SHP77 (cell line): ENCODE data around the gene CPAMD8.
"Not testable (repeated sequence)": the region's sequence is repeated elsewhere in the genome, so short reads cannot be mapped to it uniquely, and the experiment has no call there.

Experiments used
- DNase-seq, 2 experiments: peaks; one replicate each; lab custom pipeline; 2025; lab: John Stamatoyannopoulos, UW

Gene CPAMD8

DNA sequence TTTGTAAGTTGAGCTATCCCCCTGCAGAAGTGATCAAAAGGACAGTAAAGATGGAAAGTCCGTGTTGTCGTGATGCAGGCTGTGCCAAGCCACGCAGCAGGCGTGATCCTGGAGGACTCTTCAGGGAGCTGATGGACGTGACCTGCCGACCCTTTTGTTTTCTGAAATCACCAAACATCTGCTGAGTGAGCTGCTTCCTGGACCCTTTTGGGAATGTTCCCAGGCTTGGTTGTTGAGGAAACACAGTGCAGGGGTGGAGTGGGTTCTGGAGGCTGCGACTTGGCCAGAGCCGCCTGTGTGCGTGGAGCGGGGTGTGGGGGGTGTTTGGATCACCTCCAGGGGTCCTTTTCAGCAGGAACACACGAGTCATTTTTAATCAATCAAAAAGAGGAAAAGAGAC is 15.4 kb upstream of the CPAMD8 start:
- DNase-seq = no peak

DNA sequence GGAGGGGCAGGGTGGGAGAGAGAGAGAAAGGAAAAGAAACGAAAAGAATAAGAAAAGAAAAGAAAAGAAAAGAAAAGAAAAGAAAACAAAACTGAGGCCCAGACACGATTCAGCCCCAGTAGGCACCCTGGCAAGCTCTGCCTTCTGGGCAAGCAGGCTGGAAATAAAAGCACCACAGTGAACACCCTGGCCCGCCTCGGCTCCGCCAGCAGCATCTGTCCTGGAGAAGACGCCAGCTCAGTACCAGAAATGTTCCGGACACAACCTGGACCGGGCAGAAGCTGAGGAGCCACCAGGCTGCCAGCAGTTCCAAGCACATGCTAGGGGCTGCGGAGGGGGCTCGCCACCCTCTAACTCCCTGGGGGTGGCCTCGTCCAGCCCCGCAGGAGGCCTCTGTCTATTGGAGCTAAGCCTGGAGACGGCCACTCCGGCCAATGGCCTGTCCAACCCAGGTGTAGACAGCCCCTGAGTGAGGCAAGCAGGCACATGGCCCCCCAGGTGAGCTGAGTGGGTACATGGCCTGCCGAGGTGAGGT is 11.4 kb upstream of the CPAMD8 start:
- no peak for DNase-seq

DNA sequence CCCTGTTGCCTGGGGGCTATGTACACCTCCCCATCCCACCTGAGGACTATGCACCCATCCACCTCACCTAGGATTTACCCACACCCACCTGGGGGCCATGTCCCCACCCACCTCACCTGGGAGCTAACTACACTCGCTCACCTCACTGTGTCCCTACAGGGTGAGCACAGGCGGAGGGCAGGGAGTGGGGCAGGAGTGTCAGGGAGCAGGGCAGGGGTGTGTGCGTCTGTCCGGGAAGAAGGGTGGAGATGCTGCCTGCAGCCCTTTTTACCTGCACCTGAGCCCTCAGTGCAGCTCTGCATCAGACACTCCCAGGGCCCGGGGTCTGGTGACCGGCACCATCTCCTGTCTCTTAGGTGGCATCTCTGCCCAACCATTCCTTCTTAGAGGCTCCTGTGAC is 10.6 kb upstream of the CPAMD8 start:
- DNase-seq = no peak

DNA sequence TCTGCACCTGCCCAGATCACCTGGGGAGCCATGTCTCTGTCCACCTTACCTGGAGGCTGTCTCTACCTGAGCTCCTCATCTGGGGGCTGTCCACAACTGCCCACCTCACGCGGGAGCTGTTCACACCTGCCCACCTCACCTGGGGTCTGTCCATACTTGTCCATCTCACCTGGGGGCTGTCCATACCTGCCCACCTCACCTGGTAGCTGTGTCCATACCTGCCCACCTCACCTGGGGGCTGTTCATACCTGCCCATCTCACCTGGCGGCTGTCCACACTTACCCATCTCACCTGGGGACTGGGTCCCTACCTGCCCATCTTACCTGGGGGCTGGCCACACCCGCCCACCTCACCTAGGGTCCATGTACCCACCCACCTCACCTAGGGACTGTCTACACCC is 10.0 kb upstream of the CPAMD8 start:
- no peak for DNase-seq

DNA sequence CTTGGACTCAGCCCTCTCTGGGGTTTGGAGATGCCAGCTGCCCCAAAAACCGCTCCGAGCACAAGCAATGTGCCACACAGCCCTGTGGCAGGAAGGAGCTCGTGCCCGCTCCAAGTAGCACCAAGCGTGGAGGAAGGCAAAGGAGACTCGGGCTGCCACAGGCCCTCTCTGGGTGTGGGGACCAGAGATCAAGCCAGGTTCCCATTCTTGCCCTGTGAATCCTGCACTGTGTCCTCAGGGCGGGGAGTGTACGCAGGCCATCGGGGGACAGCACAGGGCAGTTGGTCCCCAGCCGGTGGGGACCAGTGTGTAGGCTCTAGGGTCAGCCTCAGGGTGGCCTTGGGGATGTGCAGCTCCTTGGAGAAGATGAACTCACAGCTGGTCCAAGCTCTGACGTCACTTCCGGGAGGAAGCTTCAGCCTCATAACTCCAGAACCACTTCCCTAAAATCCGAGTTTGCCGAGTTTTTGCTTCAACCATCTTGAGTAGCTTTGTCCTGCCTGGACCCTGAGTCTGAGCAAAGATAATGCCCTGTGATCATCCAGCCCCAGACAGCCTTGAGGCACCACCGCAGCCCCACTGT is 9.3 kb upstream of the CPAMD8 start:
- DNase-seq = no peak

DNA sequence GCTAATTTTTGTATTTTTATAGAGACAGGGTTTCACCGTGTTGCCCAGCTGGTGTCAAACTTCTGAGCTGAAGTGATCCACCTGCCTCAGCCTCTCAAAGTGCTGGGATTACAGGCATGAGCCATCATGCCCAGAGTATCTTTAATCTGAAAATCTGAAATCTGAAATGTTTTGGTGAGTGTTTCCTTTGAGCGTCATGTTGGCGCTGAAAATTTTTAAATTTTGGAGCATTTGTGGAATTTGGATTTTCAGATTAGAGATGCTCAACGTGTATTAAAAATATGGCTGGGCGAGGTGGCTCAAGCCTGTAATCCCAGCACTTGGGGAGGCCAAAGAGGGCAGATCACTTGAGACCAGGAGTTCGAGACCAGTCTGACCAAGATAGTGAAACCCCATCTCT is 5.1 kb upstream of the CPAMD8 start:
- no peak for DNase-seq

DNA sequence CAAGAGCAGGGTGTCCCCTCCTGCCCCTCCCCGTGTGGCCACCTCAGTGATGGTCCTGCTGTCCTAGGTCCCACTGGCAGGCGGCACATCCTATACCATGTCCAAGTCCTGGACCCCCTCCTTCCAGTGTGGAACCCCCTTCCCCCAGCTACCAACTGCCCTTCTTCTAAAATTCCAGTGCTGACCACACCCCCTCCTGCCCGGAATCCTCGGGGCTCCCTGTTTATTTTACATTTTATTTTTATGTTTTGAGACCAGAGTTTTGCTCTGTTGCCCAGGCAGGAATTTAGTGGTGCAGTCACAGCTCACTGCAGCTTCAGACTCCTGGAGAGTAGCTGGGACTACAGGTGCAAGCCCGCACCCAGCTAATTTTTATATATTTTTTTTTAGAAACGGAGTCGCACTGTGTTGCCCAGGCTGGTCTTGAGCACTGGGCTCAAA is 945 bp upstream of the CPAMD8 start:
- no peak for DNase-seq

DNA sequence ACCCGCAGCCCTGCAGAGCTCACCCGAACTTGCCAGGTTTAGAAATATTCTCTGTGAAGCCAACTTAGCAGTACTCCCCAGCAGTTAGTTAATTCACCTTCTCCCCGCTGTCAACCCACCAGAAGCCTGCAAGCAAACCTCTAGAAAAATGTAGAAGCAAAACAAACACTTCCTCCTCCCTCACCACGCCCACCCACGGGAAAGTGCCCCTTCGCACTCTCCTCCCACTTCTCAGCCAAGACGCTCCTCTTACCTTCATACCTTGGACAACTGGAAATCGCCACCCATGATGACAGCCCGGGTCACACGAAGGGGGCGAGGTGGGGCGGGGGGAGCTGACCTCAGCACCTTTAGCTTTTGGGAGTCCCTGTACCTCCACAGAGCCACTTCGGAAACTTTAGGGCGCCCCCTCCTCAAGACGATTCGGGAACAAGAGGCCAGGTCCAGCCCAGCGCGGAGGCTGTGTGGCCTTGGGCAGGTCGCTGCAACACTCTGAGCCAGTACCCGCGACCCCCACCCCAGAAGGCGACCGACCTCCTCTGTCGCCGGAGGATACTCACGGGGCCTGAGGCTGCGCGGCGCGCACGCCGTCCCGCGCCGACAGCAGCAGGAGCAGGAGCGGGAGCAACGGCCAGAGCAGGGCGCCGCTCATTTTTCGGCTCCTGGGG is 485 bp downstream of the CPAMD8 start:
- no peak for DNase-seq

DNA sequence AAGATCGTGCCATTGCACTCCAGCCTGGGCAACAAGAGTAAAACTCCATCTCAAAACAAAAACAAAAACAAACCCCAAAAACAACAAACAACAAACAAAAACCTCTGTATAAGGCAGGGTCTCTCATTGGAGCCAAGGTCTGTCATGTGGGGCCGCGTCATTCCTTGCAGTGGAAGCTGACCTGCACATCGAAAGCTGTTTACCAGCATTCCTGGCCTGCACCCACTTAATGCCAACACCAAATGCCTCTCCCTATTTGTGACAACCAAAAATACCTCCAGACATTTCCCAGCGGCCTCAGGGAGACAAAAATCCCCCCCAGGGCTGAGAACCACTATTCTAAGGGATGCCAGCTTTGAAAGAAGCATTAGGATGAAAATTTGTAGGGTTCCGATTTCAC is 1.2 kb downstream of the CPAMD8 start:
- no peak for DNase-seq

DNA sequence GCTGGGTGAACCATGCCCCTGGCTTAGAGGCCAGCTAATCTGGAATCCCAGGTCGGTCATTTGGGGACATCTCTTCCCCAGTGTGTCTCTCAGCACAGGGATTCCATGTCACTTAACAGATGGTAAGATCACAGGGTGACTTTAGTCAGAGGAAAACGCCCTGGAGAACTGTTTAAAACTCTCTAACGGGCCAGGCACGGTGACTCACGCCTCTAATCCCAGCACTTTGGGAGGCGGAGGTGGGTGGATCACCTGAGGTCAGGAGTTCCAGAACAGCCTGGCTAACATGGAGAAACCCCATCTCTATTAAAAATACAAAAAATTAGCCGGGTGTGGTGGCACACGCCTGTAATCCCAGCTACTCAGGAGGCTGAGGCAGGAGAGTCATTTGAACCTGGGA is 1.7 kb downstream of the CPAMD8 start:
- not testable (repeated sequence) for DNase-seq

DNA sequence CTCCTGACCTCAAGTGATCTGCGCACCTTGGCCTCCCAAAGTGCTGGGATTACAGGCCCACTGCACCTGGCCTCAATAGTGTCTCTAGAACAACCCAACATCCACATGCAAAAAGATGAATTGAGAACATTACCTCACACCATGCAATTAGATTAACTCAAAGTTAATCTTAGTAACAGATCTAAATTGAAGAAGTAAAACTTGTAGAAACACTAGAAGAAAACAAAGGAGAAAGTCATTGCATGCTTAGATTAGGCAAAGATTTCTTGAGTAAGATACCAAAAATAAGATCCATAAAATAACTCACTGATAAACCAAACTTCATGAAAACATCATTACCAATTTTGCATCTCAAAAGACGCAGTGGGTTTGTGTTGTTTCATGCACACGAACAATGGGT is 2.8 kb downstream of the CPAMD8 start:
- no peak for DNase-seq

DNA sequence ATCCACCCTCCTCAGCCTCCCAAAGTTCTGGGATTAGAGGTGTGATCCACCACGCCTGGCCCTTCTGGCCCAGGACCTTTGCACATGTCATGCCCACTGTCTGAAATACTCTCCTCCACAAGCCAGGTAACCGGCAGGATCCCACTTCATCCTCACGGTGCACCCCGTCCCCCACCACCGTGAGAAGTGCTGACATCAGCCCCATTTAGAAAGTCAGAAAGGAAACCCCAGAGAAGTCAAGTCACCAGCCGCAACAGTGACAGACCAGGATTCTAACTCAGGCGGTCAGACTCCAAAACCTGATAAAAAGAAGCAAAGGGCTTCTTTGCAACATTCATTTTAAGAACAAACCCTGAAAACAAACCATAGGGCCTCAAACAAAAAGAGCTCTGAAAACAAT is 3.9 kb downstream of the CPAMD8 start:
- no peak for DNase-seq

DNA sequence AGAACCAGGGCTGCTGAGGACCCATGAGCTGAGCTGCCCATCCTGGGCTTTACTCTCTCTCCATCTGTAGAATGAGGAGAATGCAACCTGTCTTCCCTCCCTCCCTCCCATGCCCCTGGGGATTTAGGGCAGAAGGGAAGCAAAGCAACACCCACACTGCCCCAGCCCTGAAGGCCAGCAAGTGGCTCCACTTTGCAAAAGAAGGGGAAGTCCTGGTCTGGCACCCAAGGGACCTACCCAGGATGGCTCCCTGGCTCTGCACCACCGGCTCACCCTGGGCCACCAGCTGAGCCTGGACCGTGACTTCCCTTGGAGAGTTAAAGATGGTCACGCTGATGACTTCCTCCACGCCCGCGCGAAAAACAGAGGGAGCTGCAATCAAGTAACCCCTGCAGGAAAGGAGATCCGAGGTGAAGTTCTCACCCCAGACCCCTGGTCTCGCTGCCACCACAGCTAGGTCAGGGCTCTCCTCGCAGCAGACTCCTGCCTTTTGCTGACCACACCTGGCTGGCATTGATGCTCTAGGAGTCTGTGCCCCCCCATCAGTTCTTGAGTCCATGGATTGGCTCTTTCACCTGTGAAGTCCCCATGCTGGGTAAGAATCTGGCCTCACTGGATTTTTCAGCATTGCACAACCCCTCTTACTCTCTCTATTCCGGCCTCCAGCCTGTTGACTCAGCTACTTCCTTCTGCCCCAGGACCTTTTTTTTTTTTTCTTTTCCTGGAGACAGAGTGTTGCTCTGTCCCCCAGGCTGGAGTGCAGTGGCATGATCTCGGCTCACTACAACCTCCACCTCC is 4.6 kb downstream of the CPAMD8 start:
- DNase-seq = no peak

DNA sequence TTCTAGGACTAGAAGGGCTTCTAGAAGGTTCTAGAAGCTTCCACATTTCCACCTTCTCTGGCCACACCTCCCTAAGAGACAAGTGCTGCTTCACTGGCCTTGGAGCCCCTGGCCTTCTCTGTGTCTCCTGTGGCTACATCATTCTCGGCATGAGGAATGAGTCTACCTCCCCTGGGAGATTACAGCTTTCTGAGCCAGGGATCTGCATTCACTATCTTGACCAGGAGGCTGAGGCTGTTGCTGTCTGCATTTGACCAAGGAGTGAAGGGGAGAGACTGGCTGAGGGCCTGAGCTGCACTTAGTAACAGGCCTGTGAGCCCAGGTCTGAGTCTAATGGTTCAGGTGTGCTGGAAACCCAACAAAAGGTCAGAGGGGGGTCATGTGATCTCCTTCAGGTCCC is 5.3 kb downstream of the CPAMD8 start:
- DNase-seq = no peak

DNA sequence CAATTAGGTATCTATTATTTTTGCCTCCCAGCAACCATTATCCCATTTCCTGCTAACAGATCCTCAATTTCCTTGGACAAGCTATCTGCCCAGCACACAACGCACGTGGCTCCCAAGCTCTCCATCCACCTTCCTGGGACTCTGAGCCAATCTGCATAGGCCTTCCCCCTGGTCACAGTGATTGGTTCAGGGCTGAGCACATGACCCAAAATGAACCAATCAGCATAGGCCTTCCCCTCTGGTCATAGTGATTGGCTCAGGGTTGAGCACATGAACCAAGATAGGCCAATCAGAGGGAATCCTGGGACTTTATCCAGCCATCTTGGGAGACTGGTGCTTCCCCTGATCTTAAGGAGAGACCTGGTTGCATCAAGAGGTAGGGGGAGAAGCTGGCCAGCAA is 5.8 kb downstream of the CPAMD8 start:
- no peak for DNase-seq

DNA sequence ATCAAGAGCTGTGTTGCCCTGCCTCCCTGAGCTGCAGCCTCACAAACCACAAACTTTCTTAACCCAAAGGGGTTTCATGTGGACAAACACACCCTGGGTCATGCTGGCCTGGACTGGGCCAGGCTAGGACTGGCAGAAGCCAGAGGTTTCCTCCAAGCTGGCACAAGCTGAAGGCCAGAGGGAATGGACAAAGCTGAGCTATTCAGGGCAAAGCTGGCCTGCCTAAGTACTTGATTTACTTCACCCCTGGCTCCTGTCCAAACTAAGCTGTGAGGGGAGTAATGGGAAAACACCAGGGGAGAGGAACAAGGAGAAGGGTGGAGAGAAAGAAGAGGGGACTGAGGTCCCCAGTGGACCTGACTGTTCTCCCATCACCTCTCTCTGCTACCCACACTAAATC is 6.2 kb downstream of the CPAMD8 start:
- no peak for DNase-seq

DNA sequence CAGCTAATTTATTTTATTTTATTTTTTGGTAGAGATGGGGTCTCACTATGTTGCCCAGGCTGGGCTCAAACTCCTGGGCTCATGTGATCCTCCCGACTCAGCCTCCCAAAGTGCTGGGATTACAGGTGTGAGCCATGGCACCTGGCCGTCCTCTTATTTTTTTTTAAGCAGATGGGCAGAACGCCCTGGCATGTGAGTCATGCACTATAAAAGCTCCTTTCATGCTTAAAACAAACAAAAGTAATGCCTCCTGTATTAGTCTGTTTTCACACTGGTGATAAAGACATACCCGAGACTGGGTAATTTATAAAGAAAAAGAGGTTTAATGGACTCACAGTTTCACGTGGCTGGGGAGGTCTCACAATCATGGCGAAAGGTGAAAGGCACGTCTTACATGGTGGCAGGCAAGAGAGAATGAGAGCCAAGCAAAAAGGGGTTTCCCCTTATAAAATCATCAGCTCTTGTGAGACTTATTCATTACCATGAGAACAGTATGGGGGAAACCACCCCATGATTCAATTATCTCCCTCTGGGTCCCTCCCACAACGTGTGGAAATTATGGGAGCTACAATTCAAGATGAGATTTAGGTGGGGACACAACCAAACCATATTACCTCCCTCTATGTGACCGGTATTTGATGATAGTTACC is 12.3 kb downstream of the CPAMD8 start:
- DNase-seq = not testable (repeated sequence)

DNA sequence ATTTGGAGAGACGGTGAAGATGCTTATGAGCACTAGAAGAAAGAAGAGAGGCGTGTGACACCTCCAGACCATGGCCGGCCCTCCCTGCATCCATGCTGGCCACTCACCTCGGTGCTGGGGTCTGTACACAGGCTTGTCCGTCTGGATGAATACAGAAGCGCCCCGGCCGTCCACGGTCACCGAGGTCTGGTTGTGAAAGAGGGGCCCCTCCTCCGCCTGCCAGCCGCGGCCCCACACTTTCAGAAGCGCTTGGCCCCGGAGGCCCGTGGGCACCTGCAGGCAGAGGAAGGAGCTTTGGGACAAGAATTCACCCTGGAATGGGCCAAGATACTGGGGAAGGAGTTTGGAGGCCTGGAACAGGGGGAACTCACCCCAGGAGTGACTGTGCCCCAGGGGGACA is 15.1 kb downstream of the CPAMD8 start:
- no peak for DNase-seq

DNA sequence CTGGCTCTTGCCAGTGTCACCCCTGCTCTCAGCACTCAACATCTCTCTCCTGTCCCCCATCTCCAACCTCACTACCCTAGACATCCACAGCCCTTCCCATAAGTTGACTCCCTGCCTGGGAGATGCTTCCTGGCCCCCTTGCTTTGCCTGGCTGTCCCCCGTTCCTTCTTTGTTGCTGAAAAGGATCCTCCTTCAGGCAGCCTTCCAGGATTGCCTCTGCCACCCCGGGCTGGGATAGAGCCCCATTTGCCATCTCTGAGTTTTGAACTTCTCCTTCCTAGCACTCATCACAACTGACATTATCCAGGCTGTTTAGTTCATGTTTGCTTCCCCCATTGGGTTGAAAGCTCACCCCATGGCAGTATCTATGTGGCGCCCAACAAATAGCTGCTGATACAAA is 20.0 kb downstream of the CPAMD8 start:
- DNase-seq = no peak

DNA sequence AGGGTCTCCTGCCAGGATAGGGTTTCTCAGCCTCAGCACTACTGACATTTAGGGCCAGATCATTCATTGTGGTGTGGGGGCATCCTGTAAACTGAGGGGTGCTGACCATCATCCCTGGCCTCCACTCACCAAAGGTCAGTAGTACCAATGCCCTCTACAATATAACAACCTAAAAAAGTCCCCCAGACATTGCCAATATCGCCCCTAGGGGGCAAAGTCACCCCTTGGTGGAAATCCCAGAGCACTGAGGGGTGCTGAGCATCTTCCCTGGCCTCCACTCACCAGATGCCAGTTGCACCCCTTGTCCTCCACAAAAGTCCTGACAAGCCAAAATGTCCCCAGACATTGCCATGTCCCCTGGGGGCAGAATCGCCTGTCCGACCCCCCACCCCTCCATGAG is 21.6 kb downstream of the CPAMD8 start:
- DNase-seq = no peak

DNA sequence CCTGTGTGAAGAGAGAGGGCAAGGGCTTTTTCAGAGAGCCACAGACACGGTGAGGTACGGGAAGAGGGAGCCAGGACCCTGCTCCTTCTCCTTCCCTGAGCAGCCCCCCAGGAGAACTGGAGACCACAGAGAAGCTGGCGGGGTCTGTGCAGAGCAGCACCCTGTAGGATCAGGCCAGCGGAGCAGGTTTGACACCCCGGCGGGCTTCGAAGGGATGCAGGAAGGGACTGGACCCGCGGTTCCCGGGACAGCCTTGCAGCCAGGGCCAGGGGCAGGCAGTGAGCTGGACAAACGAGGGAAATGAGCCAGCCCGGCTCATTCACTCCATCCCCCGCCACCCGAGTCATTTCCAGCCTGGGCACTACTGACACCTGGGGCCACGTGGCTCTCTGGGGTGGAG is 22.2 kb downstream of the CPAMD8 start:
- DNase-seq = no peak

DNA sequence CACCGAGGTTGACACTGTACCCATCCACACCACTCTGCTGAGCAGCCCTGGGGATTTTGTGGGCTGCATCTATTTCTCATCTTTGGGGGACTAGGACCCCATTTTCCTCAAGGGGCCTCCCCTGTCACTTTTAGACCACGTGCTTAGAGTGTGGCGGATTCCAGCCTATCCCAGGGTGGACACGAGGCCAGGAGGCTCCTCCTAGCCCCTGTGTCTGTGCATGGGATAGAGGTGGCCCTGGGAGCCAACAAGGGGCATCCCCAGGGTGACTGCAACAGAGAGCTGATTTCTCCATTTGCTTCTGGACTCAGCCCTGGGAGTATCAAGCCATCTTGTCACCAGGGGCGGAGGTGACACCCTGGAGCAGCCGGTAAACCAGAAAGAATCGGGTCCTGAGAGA is 24.2 kb downstream of the CPAMD8 start:
- DNase-seq = no peak
